ENCODE data around the gene ID4.
A peak's percentile ranks its signal among the peaks of the same experiment; 100 is the strongest.

Gene ID4

GRCh38 chr6:19830171-19830570 is 7.0 kb upstream of the ID4 start:
- H3K4me3 ChIP-seq (ENCODE audit: low read depth, low read length): no peak overlapping the region
- no peak for TF ChIP-seq CTCF (IDR thresholded peaks at IDR 0.05; ENCODE audit: low read depth, low read length)
- in situ Hi-C loops (cut with HindIII; ENCODE audit: low sequenced_read_pairs): no loop called here
- DNase-seq (ENCODE audit: low read depth, low spot score): no peak

GRCh38 chr6:19831358-19831757 is 5.8 kb upstream of the ID4 start:
- TF ChIP-seq CTCF (IDR thresholded peaks at IDR 0.05; ENCODE audit: low read depth, low read length): no peak
- in situ Hi-C loops (cut with HindIII; ENCODE audit: low sequenced_read_pairs): no loop called here
- no peak for DNase-seq (ENCODE audit: low read depth, low spot score)
- H3K4me3 ChIP-seq (ENCODE audit: low read depth, low read length): no peak overlapping the region

GRCh38 chr6:19833947-19834346 is 3.2 kb upstream of the ID4 start:
- no peak for TF ChIP-seq CTCF (IDR thresholded peaks at IDR 0.05; ENCODE audit: low read depth, low read length)
- in situ Hi-C loops (cut with HindIII; ENCODE audit: low sequenced_read_pairs): no loop called here
- DNase-seq (ENCODE audit: low read depth, low spot score): no peak

GRCh38 chr6:19834858-19835257 is 2.3 kb upstream of the ID4 start:
- in situ Hi-C loops (cut with HindIII; ENCODE audit: low sequenced_read_pairs): no loop called here
- no peak overlapping the region for H3K4me3 ChIP-seq (ENCODE audit: low read depth, low read length)
- no peak for DNase-seq (ENCODE audit: low read depth, low spot score)
- no peak for TF ChIP-seq CTCF (IDR thresholded peaks at IDR 0.05; ENCODE audit: low read depth, low read length)

More at GRCh38 chr6:19833947-19834346, 3.2 kb upstream of the ID4 start:
- H3K4me3 ChIP-seq (ENCODE audit: low read depth, low read length): no peak overlapping the region

GRCh38 chr6:19835605-19836004 is 1.6 kb upstream of the ID4 start:
- DNase-seq (ENCODE audit: low read depth, low spot score): no peak
- no peak for TF ChIP-seq CTCF (IDR thresholded peaks at IDR 0.05; ENCODE audit: low read depth, low read length)

GRCh38 chr6:19837511-19838441 is 606 bp downstream of the ID4 start:
- TF ChIP-seq CTCF (IDR thresholded peaks at IDR 0.05; ENCODE audit: low read depth, low read length): no peak
- H3K4me3 ChIP-seq (ENCODE audit: low read depth, low read length): peak overlapping the region; percentile 64
- in situ Hi-C loops (cut with HindIII; ENCODE audit: low sequenced_read_pairs): no loop called here
- DNase-seq (ENCODE audit: low read depth, low spot score): peak; percentile 37

More at GRCh38 chr6:19835605-19836004, 1.6 kb upstream of the ID4 start:
- no peak overlapping the region for H3K4me3 ChIP-seq (ENCODE audit: low read depth, low read length)
- in situ Hi-C loops (cut with HindIII; ENCODE audit: low sequenced_read_pairs): no loop called here

Measured in astrocyte of the spinal cord (primary cell).